ENCODE results near the gene SORBS1.

- TF ChIP-seq RARB (CRISPR knock-in tag; IDR thresholded peaks at IDR 0.05), result no peak
- TF ChIP-seq ZNF565 (CRISPR knock-in tag; conservative IDR thresholded peaks at IDR 0.05; ENCODE audit: low read depth), result no peak
- TF ChIP-seq TCF4 (CRISPR knock-in tag; IDR thresholded peaks at IDR 0.05; ENCODE audit: borderline replicate concordance), result no peak
- no peak for TF ChIP-seq BACH2 (CRISPR knock-in tag; IDR thresholded peaks at IDR 0.05; ENCODE audit: borderline replicate concordance)
These were observed 172.0 kb downstream of the SORBS1 start for GRCh38 chr10:95389176-95389575.

All from SK-N-SH treated with all-trans-retinoic acid at 6 μM for 48 hours (cell line).